WERI-Rb-1 (cell line): ENCODE results near the gene SART3.

Source experiments
- DNase-seq: peaks from one replicate; pipeline ENCODE4 v3.0.0-alpha.2; 2020
- H3K27ac ChIP-seq: fragments of 250-450 bp; sonication (Bioruptor Pico); 2 replicates; pipeline ENCODE4 v1.5.1; 2020; ENCODE audit warnings: mild to moderate bottlenecking, moderate library complexity
- H3K27me3 ChIP-seq: fragments of 250-450 bp; sonication (Bioruptor Pico); 2 replicates; pipeline ENCODE4 v1.5.1; 2021; ENCODE audit warnings: mild to moderate bottlenecking, low read depth, moderate library complexity; ENCODE audit not compliant: insufficient read depth, severe bottlenecking
- H3K36me3 ChIP-seq: fragments of 250-450 bp; sonication (Bioruptor Pico); 2 replicates; pipeline ENCODE4 v1.5.1; 2020; ENCODE audit warnings: mild to moderate bottlenecking, moderate library complexity
- H3K4me3 ChIP-seq: 2 replicates; pipeline ENCODE4 v1.5.1; 2011; ENCODE audit warnings: low read depth, mild to moderate bottlenecking, control low read depth, low read length
- H3K9me3 ChIP-seq: fragments of 250-450 bp; sonication (Bioruptor Pico); 2 replicates; pipeline ENCODE4 v1.5.1; 2021; ENCODE audit warnings: mild to moderate bottlenecking, moderate library complexity; ENCODE audit not compliant: severe bottlenecking
- CTCF ChIP-seq: IDR thresholded peaks from 2 replicates; pipeline ENCODE4 v1.5.1; 2011; ENCODE audit warnings: low read depth, mild to moderate bottlenecking, control low read depth, inconsistent platforms, low read length

SART3 gene

GRCh38 chr12:108568338-108569154 is 7.6 kb upstream of the SART3 start:
- no peaks in the 10 kb centered on the region for H3K27me3 ChIP-seq
- H3K27ac ChIP-seq, result no peak overlapping the region
- no peak for DNase-seq
- no peaks in the 10 kb centered on the region for H3K9me3 ChIP-seq
- H3K36me3 ChIP-seq, result peaks cover 46% of the 10 kb centered on the region
- no peak for TF ChIP-seq CTCF
- no peak overlapping the region for H3K4me3 ChIP-seq

GRCh38 chr12:108567406-108568337 is 6.7 kb upstream of the SART3 start:
- Histone ChIP-seq H3K4me3 (no peak overlapping the region), H3K27me3 (no peaks in the 10 kb centered on the region), H3K9me3 (no peaks in the 10 kb centered on the region), H3K36me3 (peaks cover 46% of the 10 kb centered on the region), H3K27ac (no peak overlapping the region)
- TF ChIP-seq CTCF, result no peak
- no peak for DNase-seq

GRCh38 chr12:108566452-108566851 is 5.5 kb upstream of the SART3 start:
- Histone ChIP-seq H3K36me3 (peaks cover 46% of the 10 kb centered on the region), H3K27ac (no peak overlapping the region), H3K9me3 (no peaks in the 10 kb centered on the region), H3K4me3 (no peak overlapping the region), H3K27me3 (no peaks in the 10 kb centered on the region)
- no peak for DNase-seq
- TF ChIP-seq CTCF, result no peak

GRCh38 chr12:108565976-108566375 is 5.0 kb upstream of the SART3 start:
- Histone ChIP-seq H3K27me3 (no peaks in the 10 kb centered on the region), H3K36me3 (peaks cover 46% of the 10 kb centered on the region), H3K27ac (no peak overlapping the region), H3K4me3 (no peak overlapping the region), H3K9me3 (no peaks in the 10 kb centered on the region)
- TF ChIP-seq CTCF, result no peak
- DNase-seq, result no peak

GRCh38 chr12:108565146-108565545 is 4.2 kb upstream of the SART3 start:
- Histone ChIP-seq H3K27ac (no peak overlapping the region), H3K27me3 (no peaks in the 10 kb centered on the region), H3K9me3 (no peaks in the 10 kb centered on the region), H3K36me3 (peaks cover 52% of the 10 kb centered on the region), H3K4me3 (no peak overlapping the region)
- DNase-seq, result no peak
- TF ChIP-seq CTCF, result no peak
